HepG2 (cell line): ENCODE measurements around the gene MUC13. TPM values are rescaled to one million over a fixed set of nuclear protein-coding genes. Genes with fewer than 3 reads are reported as not detected.

Experiments
- DZIP1 ChIP-seq: sonication (generic); formaldehyde crosslinking; IDR thresholded peaks from 2 replicates; pipeline ENCODE4 v1.5.0; 2020; ENCODE audit warnings: mild to moderate bottlenecking, missing genetic modification reagents
- ELF4 ChIP-seq: sonication (generic); formaldehyde crosslinking; IDR thresholded peaks from 2 replicates; pipeline ENCODE4 v1.5.0; 2020; ENCODE audit warnings: missing genetic modification reagents, mild to moderate bottlenecking, moderate library complexity, borderline replicate concordance
- ETV6 ChIP-seq: sonication (generic); formaldehyde crosslinking; conservative IDR thresholded peaks from 2 replicates; pipeline ENCODE4 v1.4.0; 2020; ENCODE audit warnings: missing genetic modification reagents
- POGZ ChIP-seq: sonication (generic); formaldehyde crosslinking; IDR thresholded peaks from 2 replicates; pipeline ENCODE4 v1.4.0; 2020; ENCODE audit warnings: mild to moderate bottlenecking, missing genetic modification reagents
- PTBP1 ChIP-seq: fragments of 200-400 bp; formaldehyde crosslinking; IDR thresholded peaks from 2 replicates; pipeline ENCODE4 v1.6.1; 2018; ENCODE audit warnings: low read length, low read depth; ENCODE audit not compliant: poor library complexity, severe bottlenecking
- RAD21 ChIP-seq: fragments of 450-650 bp; formaldehyde crosslinking; IDR thresholded peaks from 2 replicates; pipeline ENCODE4 v1.5.0; 2020; ENCODE audit warnings: mild to moderate bottlenecking
- RBM39 ChIP-seq: fragments of 200-400 bp; formaldehyde crosslinking; IDR thresholded peaks from one replicate; pipeline ENCODE4 v1.6.1; 2018; ENCODE audit warnings: antibody characterized with exemption, mild to moderate bottlenecking, low read depth, low read length; ENCODE audit not compliant: poor library complexity, severe bottlenecking
- SAP130 ChIP-seq: IDR thresholded peaks from 2 replicates; pipeline ENCODE4 v1.6.1; 2016; ENCODE audit warnings: low read depth
- SYNCRIP ChIP-seq: fragments of 200-400 bp; formaldehyde crosslinking; IDR thresholded peaks from 2 replicates; pipeline ENCODE4 v1.6.1; 2018; ENCODE audit warnings: mild to moderate bottlenecking, low read depth, low read length; ENCODE audit not compliant: insufficient read depth
- TFDP2 ChIP-seq: sonication (generic); formaldehyde crosslinking; IDR thresholded peaks from 2 replicates; pipeline ENCODE4 v1.4.0; 2020; ENCODE audit warnings: missing genetic modification reagents
- YY1 ChIP-seq: IDR thresholded peaks from 2 replicates; pipeline ENCODE4 v1.6.1; 2011; ENCODE audit warnings: low read length, low read depth, moderate library complexity, mild to moderate bottlenecking; ENCODE audit not compliant: insufficient read depth, insufficient replicate concordance
- ZBTB1 ChIP-seq: sonication (generic); formaldehyde crosslinking; IDR thresholded peaks from 2 replicates; pipeline ENCODE4 v1.4.0; 2020; ENCODE audit warnings: missing genetic modification reagents, borderline replicate concordance
- ZMYM4 ChIP-seq: sonication (generic); formaldehyde crosslinking; IDR thresholded peaks from 2 replicates; pipeline ENCODE4 v1.8.1; 2023; ENCODE audit warnings: mild to moderate bottlenecking, missing genetic modification reagents
- ZNF235 ChIP-seq: sonication (generic); formaldehyde crosslinking; IDR thresholded peaks from 2 replicates; pipeline ENCODE4 v1.8.1; 2023; ENCODE audit warnings: mild to moderate bottlenecking, missing genetic modification reagents, borderline replicate concordance
- ZNF605 ChIP-seq: sonication (generic); formaldehyde crosslinking; IDR thresholded peaks from 2 replicates; pipeline ENCODE4 v1.8.0; 2022; ENCODE audit warnings: mild to moderate bottlenecking, missing genetic modification reagents
- ZNF709 ChIP-seq: sonication (generic); formaldehyde crosslinking; IDR thresholded peaks from 2 replicates; pipeline ENCODE4 v1.5.0; 2020; ENCODE audit warnings: mild to moderate bottlenecking, missing genetic modification reagents
- ZNF777 ChIP-seq: sonication (generic); formaldehyde crosslinking; IDR thresholded peaks from 2 replicates; pipeline ENCODE4 v1.4.0; 2020; ENCODE audit warnings: missing genetic modification reagents
- polyA plus RNA-seq, 8 experiments: library from polyadenylated mRNA; depleted of rRNA in 3 of 8; stranded (reverse) in 7 of 8; unstranded in 1 of 8; fragments of >200 nt; fragmentation: Illumina TruSeq in 4 of 8; extraction: Trizol in 4 of 8; gene quantifications; 2 replicates each; pipeline versions ENCODE4 v1.2.1 to v1.2.3, GENCODE V29; 2011 to 2016; ENCODE audit warnings: low read depth in 4 of 8, missing spikeins in 1 of 8, mixed read lengths in 1 of 8; ENCODE audit not compliant: insufficient read depth in 1 of 8
- total RNA-seq, 5 experiments: library from RNA; depleted of rRNA; stranded (reverse); fragments of >200 nt; fragmentation: Illumina TruSeq; extraction: Trizol; gene quantifications; 2 replicates each; pipeline ENCODE4 v1.2.3, GENCODE V29; 2016; ENCODE audit warnings: low read depth in 1 of 5
- TF ChIP-seq, protein P1 (sequence below): sonication (generic); formaldehyde crosslinking; IDR thresholded peaks from 2 replicates; pipeline ENCODE4 v1.5.0; 2020; ENCODE audit warnings: missing genetic modification reagents
- TF ChIP-seq, protein P2 (sequence below): sonication (generic); formaldehyde crosslinking; IDR thresholded peaks from 2 replicates; pipeline ENCODE4 v1.4.0; 2020; ENCODE audit warnings: mild to moderate bottlenecking, missing genetic modification reagents
- TF ChIP-seq, protein P3 (sequence below): sonication (generic); formaldehyde crosslinking; IDR thresholded peaks from 2 replicates; pipeline ENCODE4 v1.5.0; 2020; ENCODE audit warnings: missing genetic modification reagents

Gene MUC13
- total and polyA plus RNA-seq, 2 of the 13 experiments (the other 11 are each of a cell fraction or from before 2014, with no cell fraction given) = 0.04 to 1.2 TPM

- peak; percentile 54; the same call in 1 of the 2 replicates for TF ChIP-seq POGZ (CRISPR knock-in tag)
- TF ChIP-seq ZNF235 (CRISPR knock-in tag) = no peak
- TF ChIP-seq, protein P1, sequence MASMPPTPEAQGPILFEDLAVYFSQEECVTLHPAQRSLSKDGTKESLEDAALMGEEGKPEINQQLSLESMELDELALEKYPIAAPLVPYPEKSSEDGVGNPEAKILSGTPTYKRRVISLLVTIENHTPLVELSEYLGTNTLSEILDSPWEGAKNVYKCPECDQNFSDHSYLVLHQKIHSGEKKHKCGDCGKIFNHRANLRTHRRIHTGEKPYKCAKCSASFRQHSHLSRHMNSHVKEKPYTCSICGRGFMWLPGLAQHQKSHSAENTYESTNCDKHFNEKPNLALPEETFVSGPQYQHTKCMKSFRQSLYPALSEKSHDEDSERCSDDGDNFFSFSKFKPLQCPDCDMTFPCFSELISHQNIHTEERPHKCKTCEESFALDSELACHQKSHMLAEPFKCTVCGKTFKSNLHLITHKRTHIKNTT = no peak
- no peak for TF ChIP-seq RBM39
- peak; percentile 72; the same call in 1 of the 2 replicates for TF ChIP-seq ZNF709 (CRISPR knock-in tag)
- TF ChIP-seq ZMYM4 (CRISPR knock-in tag) = no peak
- peak; percentile 78 for TF ChIP-seq ETV6 (CRISPR knock-in tag)
- TF ChIP-seq ZNF777 = peak; percentile 73
- 0 out of 2 replicates have a peak, but pooled peaks have one; percentile 62 for TF ChIP-seq DZIP1 (CRISPR knock-in tag)
- TF ChIP-seq RAD21 = peak; percentile 63
- TF ChIP-seq ELF4 (CRISPR knock-in tag) = no peak
- TF ChIP-seq ZBTB1 = no peak
- peak; percentile 7 for TF ChIP-seq YY1
- peak; percentile 53 for TF ChIP-seq TFDP2 (CRISPR knock-in tag)
- peak; percentile 68 for TF ChIP-seq PTBP1
- no peak for TF ChIP-seq SYNCRIP
- TF ChIP-seq ZNF605 (CRISPR knock-in tag) = peak; percentile 61; the same call in 1 of the 2 replicates
- TF ChIP-seq SAP130 = peak; percentile 71
- TF ChIP-seq, protein P2, sequence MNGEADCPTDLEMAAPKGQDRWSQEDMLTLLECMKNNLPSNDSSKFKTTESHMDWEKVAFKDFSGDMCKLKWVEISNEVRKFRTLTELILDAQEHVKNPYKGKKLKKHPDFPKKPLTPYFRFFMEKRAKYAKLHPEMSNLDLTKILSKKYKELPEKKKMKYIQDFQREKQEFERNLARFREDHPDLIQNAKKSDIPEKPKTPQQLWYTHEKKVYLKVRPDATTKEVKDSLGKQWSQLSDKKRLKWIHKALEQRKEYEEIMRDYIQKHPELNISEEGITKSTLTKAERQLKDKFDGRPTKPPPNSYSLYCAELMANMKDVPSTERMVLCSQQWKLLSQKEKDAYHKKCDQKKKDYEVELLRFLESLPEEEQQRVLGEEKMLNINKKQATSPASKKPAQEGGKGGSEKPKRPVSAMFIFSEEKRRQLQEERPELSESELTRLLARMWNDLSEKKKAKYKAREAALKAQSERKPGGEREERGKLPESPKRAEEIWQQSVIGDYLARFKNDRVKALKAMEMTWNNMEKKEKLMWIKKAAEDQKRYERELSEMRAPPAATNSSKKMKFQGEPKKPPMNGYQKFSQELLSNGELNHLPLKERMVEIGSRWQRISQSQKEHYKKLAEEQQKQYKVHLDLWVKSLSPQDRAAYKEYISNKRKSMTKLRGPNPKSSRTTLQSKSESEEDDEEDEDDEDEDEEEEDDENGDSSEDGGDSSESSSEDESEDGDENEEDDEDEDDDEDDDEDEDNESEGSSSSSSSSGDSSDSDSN = peak; percentile 100
- TF ChIP-seq, protein P3, sequence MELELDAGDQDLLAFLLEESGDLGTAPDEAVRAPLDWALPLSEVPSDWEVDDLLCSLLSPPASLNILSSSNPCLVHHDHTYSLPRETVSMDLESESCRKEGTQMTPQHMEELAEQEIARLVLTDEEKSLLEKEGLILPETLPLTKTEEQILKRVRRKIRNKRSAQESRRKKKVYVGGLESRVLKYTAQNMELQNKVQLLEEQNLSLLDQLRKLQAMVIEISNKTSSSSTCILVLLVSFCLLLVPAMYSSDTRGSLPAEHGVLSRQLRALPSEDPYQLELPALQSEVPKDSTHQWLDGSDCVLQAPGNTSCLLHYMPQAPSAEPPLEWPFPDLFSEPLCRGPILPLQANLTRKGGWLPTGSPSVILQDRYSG (CRISPR knock-in tag) = no peak; the same call in none of the 2 replicates
Measured at GRCh38 chr3:124887177-124887931, 47.2 kb downstream of the MUC13 start, which contains the start of gene ITGB5 (continued).
